H9 (cell line): ENCODE data around the gene UTP15. TPM values are rescaled to one million over a fixed set of nuclear protein-coding genes. Genes with fewer than 3 reads are reported as not detected.

Source experiments
- DNase-seq: peaks from one replicate; pipeline ENCODE4 v3.0.0-alpha.2; 2017
- H2AFZ ChIP-seq: one replicate; pipeline ENCODE4 v1.6.1; 2013; ENCODE audit warnings: mild to moderate bottlenecking, low read length, control low read depth, moderate library complexity
- H2AK5ac ChIP-seq: 2 replicates; pipeline ENCODE4 v1.6.1; 2013; ENCODE audit warnings: low read length, control low read depth, mixed read lengths; ENCODE audit not compliant: insufficient read length
- H2BK120ac ChIP-seq: one replicate; pipeline ENCODE4 v1.6.1; 2013; ENCODE audit warnings: low read depth, mild to moderate bottlenecking, low read length, control low read depth, inconsistent platforms; ENCODE audit not compliant: poor library complexity, severe bottlenecking
- H2BK12ac ChIP-seq: 2 replicates; pipeline ENCODE4 v1.6.1; 2013; ENCODE audit warnings: low read length, control low read depth, mixed read lengths, low read depth; ENCODE audit not compliant: insufficient read length
- H2BK15ac ChIP-seq: 2 replicates; pipeline ENCODE4 v1.6.1; 2013; ENCODE audit warnings: low read depth, low read length, control low read depth
- H2BK20ac ChIP-seq: one replicate; pipeline ENCODE4 v1.6.1; 2013; ENCODE audit warnings: low read depth, mild to moderate bottlenecking, low read length, control low read depth, inconsistent platforms; ENCODE audit not compliant: poor library complexity, severe bottlenecking
- H2BK5ac ChIP-seq: 2 replicates; pipeline ENCODE4 v1.6.1; 2013; ENCODE audit warnings: low read length, control low read depth, mixed read lengths; ENCODE audit not compliant: insufficient read length
- H3K14ac ChIP-seq: 2 replicates; pipeline ENCODE4 v1.6.1; 2013; ENCODE audit warnings: low read length, control low read depth; ENCODE audit not compliant: insufficient read depth
- H3K18ac ChIP-seq: 2 replicates; pipeline ENCODE4 v1.6.1; 2013; ENCODE audit warnings: low read depth, mild to moderate bottlenecking, mixed read lengths, low read length, control low read depth; ENCODE audit not compliant: insufficient read length
- H3K23ac ChIP-seq: 2 replicates; pipeline ENCODE4 v1.6.1; 2013; ENCODE audit warnings: low read length, control low read depth, mixed read lengths, low read depth; ENCODE audit not compliant: insufficient read length
- H3K23me2 ChIP-seq: 2 replicates; pipeline ENCODE4 v1.6.1; 2013; ENCODE audit warnings: low read depth, mild to moderate bottlenecking, mixed read lengths, low read length, control low read depth; ENCODE audit not compliant: insufficient read length, poor library complexity, severe bottlenecking
- H3K27ac ChIP-seq: 2 replicates; pipeline ENCODE4 v1.5.1; 2013; ENCODE audit warnings: low read length, control low read depth, mixed read lengths, low read depth; ENCODE audit not compliant: insufficient read length
- H3K27me3 ChIP-seq: 2 replicates; pipeline ENCODE4 v1.6.1; 2013; ENCODE audit warnings: low read length, control low read depth, inconsistent platforms; ENCODE audit not compliant: insufficient read depth
- H3K4ac ChIP-seq: 2 replicates; pipeline ENCODE4 v1.6.1; 2013; ENCODE audit warnings: low read depth, mild to moderate bottlenecking, control low read depth, inconsistent platforms, low read length, moderate library complexity
- H3K4me1 ChIP-seq: 2 replicates; pipeline ENCODE4 v1.6.1; 2013; ENCODE audit warnings: low read length, control low read depth, inconsistent platforms; ENCODE audit not compliant: insufficient read depth
- H3K4me2 ChIP-seq: 2 replicates; pipeline ENCODE4 v1.6.1; 2013; ENCODE audit warnings: low read length, control low read depth, mixed read lengths; ENCODE audit not compliant: insufficient read length, insufficient read depth
- H3K56ac ChIP-seq: 2 replicates; pipeline ENCODE4 v1.6.1; 2013; ENCODE audit warnings: low read depth, mild to moderate bottlenecking, mixed read lengths, low read length, control low read depth; ENCODE audit not compliant: insufficient read length
- H3K79me1 ChIP-seq: 2 replicates; pipeline ENCODE4 v1.6.1; 2013; ENCODE audit warnings: low read depth, mild to moderate bottlenecking, moderate library complexity, low read length, control low read depth, inconsistent platforms; ENCODE audit not compliant: insufficient read depth, poor library complexity, severe bottlenecking
- H3K79me2 ChIP-seq: 2 replicates; pipeline ENCODE4 v1.6.1; 2013; ENCODE audit warnings: low read length, control low read depth, inconsistent platforms; ENCODE audit not compliant: insufficient read depth
- H3K9ac ChIP-seq: 2 replicates; pipeline ENCODE4 v1.6.1; 2013; ENCODE audit warnings: low read length, control low read depth, mixed read lengths; ENCODE audit not compliant: insufficient read length; ENCODE audit errors: extremely low read depth
- H3K9me3 ChIP-seq: one replicate; pipeline ENCODE4 v1.6.1; 2013; ENCODE audit warnings: low read depth, low read length, inconsistent platforms; ENCODE audit not compliant: control insufficient read depth
- H3T11ph ChIP-seq: one replicate; pipeline ENCODE4 v1.6.1; 2013; ENCODE audit warnings: mild to moderate bottlenecking, low read length, control low read depth, inconsistent platforms
- H4K20me1 ChIP-seq: one replicate; pipeline ENCODE4 v1.6.1; 2013; ENCODE audit not compliant: control insufficient read depth, insufficient read length, insufficient read depth
- H4K5ac ChIP-seq: 2 replicates; pipeline ENCODE4 v1.6.1; 2013; ENCODE audit warnings: low read depth, mild to moderate bottlenecking, mixed read lengths, low read length, control low read depth; ENCODE audit not compliant: insufficient read length
- H4K8ac ChIP-seq: replicated peaks from 2 replicates; pipeline ENCODE4 v1.6.1; 2013; ENCODE audit warnings: low read length, control low read depth, mixed read lengths, low read depth; ENCODE audit not compliant: insufficient read length
- H4K91ac ChIP-seq: 2 replicates; pipeline ENCODE4 v1.6.1; 2013; ENCODE audit warnings: low read depth, mild to moderate bottlenecking, moderate library complexity, mixed read lengths, low read length, control low read depth; ENCODE audit not compliant: insufficient read length
- H3K27ac Mint-ChIP-seq, 3 experiments: 2 replicates in 2 of 3; 3 replicates in 1 of 3; pipeline ENCODE4 v1.8.0; 2020 to 2021; ENCODE audit warnings: mixed read lengths in 3 of 3, mild to moderate bottlenecking in 1 of 3, moderate library complexity in 1 of 3
- H3K27me3 Mint-ChIP-seq: 2 replicates; pipeline ENCODE4 v1.8.0; 2021; ENCODE audit warnings: low read depth, mild to moderate bottlenecking, moderate library complexity, mixed read lengths
- H3K36me3 Mint-ChIP-seq, 3 experiments: 2 replicates in 2 of 3; 3 replicates in 1 of 3; pipeline ENCODE4 v1.8.0; 2020 to 2021; ENCODE audit warnings: low read depth in 3 of 3, mixed read lengths in 3 of 3; ENCODE audit not compliant: insufficient read depth in 1 of 3
- H3K4me1 Mint-ChIP-seq, 2 experiments: 2 replicates each; pipeline ENCODE4 v1.8.0; 2020; ENCODE audit warnings: mixed read lengths in 2 of 2
- H3K4me3 Mint-ChIP-seq, 2 experiments: 2 replicates in 1 of 2; 3 replicates in 1 of 2; pipeline ENCODE4 v1.8.0; 2020 to 2021; ENCODE audit warnings: mild to moderate bottlenecking in 2 of 2, mixed read lengths in 2 of 2, moderate library complexity in 1 of 2
- H3K9me3 Mint-ChIP-seq, 2 experiments: 2 replicates in 1 of 2; 3 replicates in 1 of 2; pipeline ENCODE4 v1.8.0; 2020; ENCODE audit warnings: mild to moderate bottlenecking in 2 of 2, mixed read lengths in 2 of 2, moderate library complexity in 1 of 2
- WGBS: extraction: QIAGEN DNeasy Blood & Tissue Kit; methylation state at CpG from one replicate; pipeline ENCODE4 v1.1.7; 2013; ENCODE audit warnings: missing lambda C conversion rate, low lambda C conversion rate, mixed read lengths; ENCODE audit not compliant: insufficient read length; ENCODE audit errors: extremely low coverage; 5-methylcytosine and 5-hydroxymethylcytosine counted together
- total RNA-seq: library from RNA; stranded (reverse); gene quantifications from 2 replicates; pipeline ENCODE4 v1.2.1, GENCODE V29; 2021
- TF ChIP-seq, protein P1 (sequence below): fragments of 200-600 bp; sonication (generic); conservative IDR thresholded peaks from 3 replicates; pipeline ENCODE4 v1.8.0; 2021; ENCODE audit warnings: antibody characterized with exemption, mild to moderate bottlenecking

UTP15 gene
- total RNA-seq, 1 experiment from 2014 or later: 43.5 TPM

DNA sequence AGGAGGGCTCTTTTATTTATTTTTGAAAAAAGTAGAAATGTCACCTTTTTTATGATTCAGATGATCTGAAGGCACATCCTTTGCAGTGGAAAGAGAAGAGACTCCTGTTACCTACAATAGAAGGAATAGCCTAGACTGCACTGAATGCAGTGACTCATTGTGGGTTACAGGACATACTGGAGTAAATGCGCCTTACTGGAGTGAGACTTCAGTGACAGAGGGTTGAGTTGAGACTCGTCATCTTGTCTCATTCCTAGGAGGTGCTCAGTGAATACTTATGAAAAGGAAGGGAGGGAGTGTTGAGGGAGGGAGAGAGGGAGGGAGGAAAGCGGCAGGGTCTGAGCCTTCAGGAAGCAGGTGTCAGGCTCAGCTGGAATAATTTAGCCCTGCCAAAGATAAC, 25.4 kb upstream of the UTP15 start:
- H3K14ac ChIP-seq: no peak overlapping the region
- no peaks in the 10 kb centered on the region; the same call in 1 of the 2 replicates for H3K4me1 ChIP-seq
- no peaks in the 10 kb centered on the region for H3K79me2 ChIP-seq
- no peak overlapping the region for H2BK12ac ChIP-seq
- Mint-ChIP-seq H3K4me1 (peaks cover 2 to 12% of the 10 kb centered on the region in 2 experiments; a peak in 3 of 4 replicates), H3K27me3 (peaks cover 10% of the 10 kb centered on the region), H3K9me3 (peaks cover 0 to 9% of the 10 kb centered on the region in 2 experiments; a peak in 2 of 5 replicates), H3K4me3 (no peak overlapping the region), H3K36me3 (peaks cover 0 to 3% (median 0%) of the 10 kb centered on the region in 3 experiments; a peak in 2 of 7 replicates), H3K27ac (no peak overlapping the region)
- no peak overlapping the region for H2AK5ac ChIP-seq
- WGBS: no CpG with 5 or more reads among the region's 3 CpGs
- H3K23me2 ChIP-seq: no peaks in the 10 kb centered on the region
- H4K8ac ChIP-seq: no peak overlapping the region
- no peak for DNase-seq
- no peak overlapping the region for H3K27ac ChIP-seq
- no peak overlapping the region for H3K23ac ChIP-seq
- no peak overlapping the region for H2AFZ ChIP-seq
- H4K20me1 ChIP-seq: no peaks in the 10 kb centered on the region
- no peak overlapping the region for H2BK20ac ChIP-seq
- no peak overlapping the region for H3K4me2 ChIP-seq
- H3K56ac ChIP-seq: no peak overlapping the region
- no peaks in the 10 kb centered on the region; the same call in 1 of the 2 replicates for H3K27me3 ChIP-seq
- H3K9ac ChIP-seq: no peak overlapping the region
- H2BK5ac ChIP-seq: no peak overlapping the region
- no peaks in the 10 kb centered on the region for H3K9me3 ChIP-seq
- H4K5ac ChIP-seq: no peak overlapping the region
- no peak overlapping the region for H3K4ac ChIP-seq
- H3K79me1 ChIP-seq: no peaks in the 10 kb centered on the region
- H2BK15ac ChIP-seq: no peak overlapping the region
- no peak overlapping the region for H2BK120ac ChIP-seq
- no peak overlapping the region for H4K91ac ChIP-seq
- H3K18ac ChIP-seq: no peak overlapping the region
- no peak overlapping the region for H3T11ph ChIP-seq
- TF ChIP-seq, protein P1, sequence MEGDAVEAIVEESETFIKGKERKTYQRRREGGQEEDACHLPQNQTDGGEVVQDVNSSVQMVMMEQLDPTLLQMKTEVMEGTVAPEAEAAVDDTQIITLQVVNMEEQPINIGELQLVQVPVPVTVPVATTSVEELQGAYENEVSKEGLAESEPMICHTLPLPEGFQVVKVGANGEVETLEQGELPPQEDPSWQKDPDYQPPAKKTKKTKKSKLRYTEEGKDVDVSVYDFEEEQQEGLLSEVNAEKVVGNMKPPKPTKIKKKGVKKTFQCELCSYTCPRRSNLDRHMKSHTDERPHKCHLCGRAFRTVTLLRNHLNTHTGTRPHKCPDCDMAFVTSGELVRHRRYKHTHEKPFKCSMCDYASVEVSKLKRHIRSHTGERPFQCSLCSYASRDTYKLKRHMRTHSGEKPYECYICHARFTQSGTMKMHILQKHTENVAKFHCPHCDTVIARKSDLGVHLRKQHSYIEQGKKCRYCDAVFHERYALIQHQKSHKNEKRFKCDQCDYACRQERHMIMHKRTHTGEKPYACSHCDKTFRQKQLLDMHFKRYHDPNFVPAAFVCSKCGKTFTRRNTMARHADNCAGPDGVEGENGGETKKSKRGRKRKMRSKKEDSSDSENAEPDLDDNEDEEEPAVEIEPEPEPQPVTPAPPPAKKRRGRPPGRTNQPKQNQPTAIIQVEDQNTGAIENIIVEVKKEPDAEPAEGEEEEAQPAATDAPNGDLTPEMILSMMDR: no peak
